Heart right ventricle (tissue), 16 donors: Measurements from ENCODE around the gene ZNF490. TPM values are rescaled to one million over a fixed set of nuclear protein-coding genes. Genes with fewer than 3 reads are reported as not detected.

Source experiments
- ATAC-seq, 8 donors: fragments of 200-7000 bp; cut with Tn5 transposase; one replicate each; pipeline ENCODE4 v1.9.1; 2020; ENCODE audit warnings: mild to moderate bottlenecking in 8 of 8, moderate library complexity in 8 of 8, moderate number of reproducible peaks in 1 of 8
- DNase-seq, 2 donors: peaks; one replicate each; pipeline ENCODE4 v3.0.0-alpha.2; 2020
- H3K27ac ChIP-seq, 10 donors: fragments of 200-600 bp; sonication (generic) in 2 of 10; one replicate each; pipeline versions ENCODE4 v1.5.0 to v1.8.0; 2020 to 2022; ENCODE audit warnings: mild to moderate bottlenecking in 3 of 10
- H3K27me3 ChIP-seq, 7 donors: fragments of 200-600 bp; one replicate each; pipeline ENCODE4 v1.8.0; 2021 to 2022; ENCODE audit warnings: mild to moderate bottlenecking in 2 of 7
- H3K36me3 ChIP-seq, 9 donors: fragments of 200-600 bp; sonication (generic) in 1 of 9; one replicate each; pipeline versions ENCODE4 v1.5.0 to v1.8.0; 2020 to 2022; ENCODE audit warnings: mild to moderate bottlenecking in 2 of 9
- H3K4me1 ChIP-seq, 9 donors: fragments of 200-600 bp; sonication (generic) in 1 of 9; one replicate each; pipeline versions ENCODE4 v1.5.0 to v1.8.0; 2020 to 2022; ENCODE audit warnings: mild to moderate bottlenecking in 4 of 9
- H3K4me3 ChIP-seq, 10 donors: fragments of 200-600 bp; sonication (generic) in 2 of 10; one replicate each; pipeline versions ENCODE4 v1.5.0 to v1.8.0; 2020 to 2022; ENCODE audit warnings: mild to moderate bottlenecking in 7 of 10, moderate library complexity in 2 of 10
- H3K9me3 ChIP-seq, 11 donors: fragments of 200-600 bp in 10 of 11; sonication (generic) in 2 of 11; one replicate each; pipeline versions ENCODE4 v1.5.0 to v1.8.0; 2013 to 2022; ENCODE audit warnings: mild to moderate bottlenecking in 2 of 11, control low read depth in 1 of 11, moderate library complexity in 1 of 11
- WGBS, 2 donors: extraction: QIAGEN DNeasy Blood & Tissue Kit; methylation state at CpG; one replicate each; pipeline ENCODE4 v1.1.7; 2013; ENCODE audit warnings: inconsistent platforms in 1 of 2; 5-methylcytosine and 5-hydroxymethylcytosine counted together
- intact Hi-C, 10 donors: fragments of 100-400 bp; cut with DNase I; formaldehyde crosslinking; loops; one replicate each; pipeline versions ENCODE4 v1.11.1 to v1.14.2; 2022
- polyA plus RNA-seq, 2 donors: library from polyadenylated mRNA; stranded (reverse); fragments of 200-250 nt; gene quantifications; one replicate each; pipeline ENCODE4 v1.2.3, GENCODE V29; 2013
- total RNA-seq, 10 donors: library from RNA; stranded (reverse); fragmentation: NEBNext Ultra II Directional in 3 of 10; extraction: Animal tissue kit (Norgen Biotek cat#: 25700) in 3 of 10; gene quantifications; one replicate each; pipeline versions ENCODE4 v1.2.1 to v1.2.4, GENCODE V29; 2021 to 2023
- TF ChIP-seq, protein P1 (sequence below), 9 donors: fragments of 200-600 bp; sonication (generic) in 2 of 9; IDR thresholded peaks; one replicate each; pipeline versions ENCODE4 v1.5.0 to v1.8.0; 2021 to 2022; ENCODE audit warnings: antibody characterized with exemption in 9 of 9, mild to moderate bottlenecking in 5 of 9, moderate library complexity in 1 of 9
- donor health status: Arrhythmogenic right ventricular cardiomyopathy.
- donor health status: ischemic (EF 13 %, LVEDD 7.1; RV severe dilation, severe dysfunction).
- donor health status: healthy with polysubstance abuse.
- donor health status: DM: no; HTN: yes; CAD: no.
- donor health status: DM: no; HTN: no; CAD: no.
- donor health status: ischemic (EF 25% LVEDD 6.9; RV normal size, moderate dysfunction).
- donor health status: ischemic (EF 25% LVEDD 5.7; RV mildly dilated, moderate dysfunction).
- donor health status: healthy.
- donor health status: DM: yes; HTN: yes; CAD: no.
- donor health status: Ischemic cardiomyopathy.
- donor health status: ischemic (EF 35%, LVEDD 5.7; RV mildly dilated, moderate dysfunction).
- donor health status: nonischemic (EF 11% LVEDD 7.7; RV severe dilation, severe dysfunction).
- donor health status: DM: yes; HTN: yes; CAD: no.
- donor health status: PGD.
- donor health status: ischemic (EF 29% LVEDD 5.4; RV normal size, mild dysfunction).
- donor health status: nonischemic (EF 23%, LVEDD 6.1; RV moderate dilation, normal function).

ZNF490 gene
- total and polyA plus RNA-seq, 12 donors, result 0.22 to 7.2 (median 5.2) TPM

DNA sequence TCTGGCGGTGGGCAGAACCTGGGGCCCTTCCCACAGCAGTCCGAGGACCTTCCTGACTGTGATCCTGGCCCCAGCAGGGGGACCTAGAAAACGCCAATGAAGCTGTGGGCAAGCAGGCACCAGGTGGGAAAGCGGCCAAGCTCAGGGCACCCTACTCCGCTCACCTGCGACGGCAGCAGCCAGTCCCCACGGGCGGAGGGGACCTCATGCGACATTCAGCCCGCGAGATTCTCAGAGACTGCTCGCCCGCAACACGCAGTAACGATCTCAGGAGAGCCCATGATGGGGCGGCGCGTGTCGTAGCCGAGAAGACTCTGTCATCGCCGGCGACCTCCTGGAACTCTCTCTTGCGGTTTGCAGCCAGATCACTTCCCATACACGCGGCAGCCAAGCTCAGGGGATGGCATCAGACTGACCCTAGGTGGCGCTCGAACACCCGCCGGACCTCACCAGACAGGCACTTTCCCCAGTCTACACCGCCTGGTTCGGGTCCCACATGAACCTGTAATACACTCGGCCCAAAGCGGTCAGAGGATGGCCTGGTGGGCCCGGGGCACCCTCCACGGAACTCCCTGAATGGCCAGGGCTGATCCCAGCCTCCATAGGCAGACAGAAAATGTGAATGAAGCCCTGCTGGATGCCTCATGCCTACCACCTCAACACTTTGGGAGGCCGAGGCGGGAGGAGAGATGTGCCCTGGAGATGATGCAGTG lies 29.4 kb upstream of the ZNF490 start:
- H3K9me3 ChIP-seq, result no peaks in the 10 kb centered on the region
- peak overlapping the region in 8 of 10 donors; percentile 16 to 41 (median 36) for H3K4me3 ChIP-seq
- H3K27ac ChIP-seq, result peak overlapping the region in 1 of 10 donors; percentile 59
- 10 to 13% methylated on average over 39 of the region's 39 CpGs for WGBS, 2 donors
- H3K36me3 ChIP-seq, result peaks cover 0 to 5% (median 0%) of the 10 kb centered on the region in 9 donors
- ATAC-seq (peak; percentile 89 to 95 (median 90)), DNase-seq (peak; percentile 81 to 84)
- TF ChIP-seq, protein P1, sequence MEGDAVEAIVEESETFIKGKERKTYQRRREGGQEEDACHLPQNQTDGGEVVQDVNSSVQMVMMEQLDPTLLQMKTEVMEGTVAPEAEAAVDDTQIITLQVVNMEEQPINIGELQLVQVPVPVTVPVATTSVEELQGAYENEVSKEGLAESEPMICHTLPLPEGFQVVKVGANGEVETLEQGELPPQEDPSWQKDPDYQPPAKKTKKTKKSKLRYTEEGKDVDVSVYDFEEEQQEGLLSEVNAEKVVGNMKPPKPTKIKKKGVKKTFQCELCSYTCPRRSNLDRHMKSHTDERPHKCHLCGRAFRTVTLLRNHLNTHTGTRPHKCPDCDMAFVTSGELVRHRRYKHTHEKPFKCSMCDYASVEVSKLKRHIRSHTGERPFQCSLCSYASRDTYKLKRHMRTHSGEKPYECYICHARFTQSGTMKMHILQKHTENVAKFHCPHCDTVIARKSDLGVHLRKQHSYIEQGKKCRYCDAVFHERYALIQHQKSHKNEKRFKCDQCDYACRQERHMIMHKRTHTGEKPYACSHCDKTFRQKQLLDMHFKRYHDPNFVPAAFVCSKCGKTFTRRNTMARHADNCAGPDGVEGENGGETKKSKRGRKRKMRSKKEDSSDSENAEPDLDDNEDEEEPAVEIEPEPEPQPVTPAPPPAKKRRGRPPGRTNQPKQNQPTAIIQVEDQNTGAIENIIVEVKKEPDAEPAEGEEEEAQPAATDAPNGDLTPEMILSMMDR (IDR thresholded peaks at IDR 0.05), result peak; percentile 70 to 91 (median 81)
- intact Hi-C loops, result loop anchor here in 1 of 10 donors (2.0 kb wide), 1 partner anchor 33 kb away; no protein-coding TSS in a partner anchor
- peaks cover 0 to 13% (median 9%) of the 10 kb centered on the region in 9 donors for H3K4me1 ChIP-seq
- no peaks in the 10 kb centered on the region for H3K27me3 ChIP-seq

DNA sequence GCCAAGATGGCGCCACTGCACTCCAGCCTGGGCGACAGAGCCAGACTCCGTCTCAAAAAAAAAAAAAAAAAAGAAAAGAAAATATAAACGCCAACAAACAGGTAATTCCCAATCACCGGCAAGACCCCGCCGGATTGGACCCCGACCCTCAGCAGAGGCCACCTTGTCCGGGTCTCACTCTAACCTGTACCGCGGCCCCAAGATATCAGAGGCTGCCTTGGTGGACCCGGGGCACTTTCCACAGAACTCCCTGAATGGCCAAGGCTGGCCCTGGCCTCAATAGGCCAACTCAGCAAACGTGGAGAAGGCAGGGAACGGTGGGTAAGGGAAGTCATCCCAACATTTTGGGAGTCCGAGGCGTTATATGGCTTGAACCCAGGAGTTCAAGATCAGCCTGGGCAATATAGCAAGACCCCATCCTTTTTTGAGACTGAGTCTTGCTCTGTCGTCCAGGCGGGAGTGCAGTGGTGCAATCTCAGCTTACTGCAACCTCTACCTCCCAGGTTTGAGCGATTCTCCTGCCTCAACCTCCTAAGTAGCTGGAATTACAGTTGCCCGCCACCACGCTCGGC lies 28.1 kb upstream of the ZNF490 start:
- DNase-seq, result no peak
- Histone ChIP-seq H3K27me3 (no peaks in the 10 kb centered on the region), H3K4me1 (peaks cover 0 to 13% (median 9%) of the 10 kb centered on the region in 9 donors), H3K9me3 (no peaks in the 10 kb centered on the region), H3K4me3 (no peak overlapping the region), H3K27ac (no peak overlapping the region), H3K36me3 (peaks cover 0 to 6% (median 0%) of the 10 kb centered on the region in 9 donors)
- intact Hi-C loops, result no loop called here
- ATAC-seq, result no peak
- 96% methylated on average over 22 of the region's 22 CpGs for WGBS, 2 donors
- TF ChIP-seq, protein P1 (IDR thresholded peaks at IDR 0.05), result no peak

GRCh38 chr19:12636631-12637030 lies 26.0 kb upstream of the ZNF490 start:
- Histone ChIP-seq H3K36me3 (peaks cover 0 to 19% (median 1%) of the 10 kb centered on the region in 9 donors), H3K4me1 (peaks cover 0 to 13% (median 9%) of the 10 kb centered on the region in 9 donors), H3K9me3 (no peaks in the 10 kb centered on the region), H3K27ac (no peak overlapping the region), H3K4me3 (no peak overlapping the region), H3K27me3 (no peaks in the 10 kb centered on the region)
- TF ChIP-seq, protein P1 (IDR thresholded peaks at IDR 0.05), result no peak
- DNase-seq (no peak), ATAC-seq (no peak)
- intact Hi-C loops, result no loop called here
- 89 to 91% methylated on average over 13 of the region's 13 CpGs for WGBS, 2 donors

GRCh38 chr19:12629215-12629614 lies 18.6 kb upstream of the ZNF490 start:
- peaks cover 0 to 33% (median 19%) of the 10 kb centered on the region in 11 donors for H3K9me3 ChIP-seq
- ATAC-seq (no peak), DNase-seq (no peak)
- intact Hi-C loops, result no loop called here
- 92 to 99% methylated on average over 7 of the region's 7 CpGs for WGBS, 2 donors
- H3K36me3 ChIP-seq, result peaks cover 7 to 93% (median 55%) of the 10 kb centered on the region in 9 donors
- TF ChIP-seq, protein P1 (IDR thresholded peaks at IDR 0.05), result no peak
- no peak overlapping the region for H3K27ac ChIP-seq
- H3K4me1 ChIP-seq, result no peaks in the 10 kb centered on the region
- no peaks in the 10 kb centered on the region for H3K27me3 ChIP-seq
- no peak overlapping the region for H3K4me3 ChIP-seq
